ENCODE data around the gene HSPB6.

The HSPB6 gene

DNA sequence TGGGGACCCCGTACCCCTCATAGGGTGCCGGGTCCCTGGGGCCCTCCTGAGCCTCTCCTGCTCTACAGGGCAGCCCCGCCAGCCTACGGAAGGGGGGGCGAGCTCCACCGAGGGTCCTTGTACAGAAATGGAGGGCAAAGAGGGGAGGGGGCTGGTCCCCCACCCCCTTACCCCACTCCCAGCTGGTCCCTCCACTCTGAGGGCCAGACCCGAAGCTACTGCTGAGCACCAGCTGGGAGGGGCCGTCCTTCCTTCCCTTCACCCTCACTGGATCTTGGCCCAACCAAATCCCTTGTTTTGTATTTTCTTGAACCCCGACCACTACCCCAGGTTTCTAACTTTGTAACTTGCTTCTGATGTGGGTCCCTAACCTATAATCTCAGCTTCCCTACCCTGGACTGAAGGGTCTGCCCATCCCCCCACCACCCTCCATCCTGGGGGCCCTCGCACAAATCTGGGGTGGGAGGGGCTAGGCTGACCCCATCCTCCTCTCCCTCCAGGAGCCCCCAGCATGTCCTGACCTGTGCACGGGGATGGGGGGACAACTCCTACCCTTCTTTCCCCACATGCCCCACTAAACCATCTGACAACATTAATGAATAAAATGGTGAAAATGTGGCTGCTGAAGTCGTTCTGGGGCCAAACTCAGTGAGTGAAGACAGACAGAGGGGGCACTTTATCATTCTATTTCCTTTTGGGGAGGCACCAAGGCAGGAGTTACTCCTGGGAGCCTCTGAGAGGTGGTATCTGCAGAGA is 31.6 kb upstream of the HSPB6 start:
- no peak overlapping the region for H3K27ac ChIP-seq (replicated peaks)
- no peak for DNase-seq (ENCODE audit: low read depth in 1 of 2, low spot score in 1 of 2)
- H3K4me3 ChIP-seq (replicated peaks; ENCODE audit: insufficient read depth, low read length): no peak overlapping the region
- no peaks in the 10 kb centered on the region for H3K27me3 ChIP-seq (ENCODE audit: insufficient read depth, poor library complexity, severe bottlenecking)
- TF ChIP-seq, protein P1, sequence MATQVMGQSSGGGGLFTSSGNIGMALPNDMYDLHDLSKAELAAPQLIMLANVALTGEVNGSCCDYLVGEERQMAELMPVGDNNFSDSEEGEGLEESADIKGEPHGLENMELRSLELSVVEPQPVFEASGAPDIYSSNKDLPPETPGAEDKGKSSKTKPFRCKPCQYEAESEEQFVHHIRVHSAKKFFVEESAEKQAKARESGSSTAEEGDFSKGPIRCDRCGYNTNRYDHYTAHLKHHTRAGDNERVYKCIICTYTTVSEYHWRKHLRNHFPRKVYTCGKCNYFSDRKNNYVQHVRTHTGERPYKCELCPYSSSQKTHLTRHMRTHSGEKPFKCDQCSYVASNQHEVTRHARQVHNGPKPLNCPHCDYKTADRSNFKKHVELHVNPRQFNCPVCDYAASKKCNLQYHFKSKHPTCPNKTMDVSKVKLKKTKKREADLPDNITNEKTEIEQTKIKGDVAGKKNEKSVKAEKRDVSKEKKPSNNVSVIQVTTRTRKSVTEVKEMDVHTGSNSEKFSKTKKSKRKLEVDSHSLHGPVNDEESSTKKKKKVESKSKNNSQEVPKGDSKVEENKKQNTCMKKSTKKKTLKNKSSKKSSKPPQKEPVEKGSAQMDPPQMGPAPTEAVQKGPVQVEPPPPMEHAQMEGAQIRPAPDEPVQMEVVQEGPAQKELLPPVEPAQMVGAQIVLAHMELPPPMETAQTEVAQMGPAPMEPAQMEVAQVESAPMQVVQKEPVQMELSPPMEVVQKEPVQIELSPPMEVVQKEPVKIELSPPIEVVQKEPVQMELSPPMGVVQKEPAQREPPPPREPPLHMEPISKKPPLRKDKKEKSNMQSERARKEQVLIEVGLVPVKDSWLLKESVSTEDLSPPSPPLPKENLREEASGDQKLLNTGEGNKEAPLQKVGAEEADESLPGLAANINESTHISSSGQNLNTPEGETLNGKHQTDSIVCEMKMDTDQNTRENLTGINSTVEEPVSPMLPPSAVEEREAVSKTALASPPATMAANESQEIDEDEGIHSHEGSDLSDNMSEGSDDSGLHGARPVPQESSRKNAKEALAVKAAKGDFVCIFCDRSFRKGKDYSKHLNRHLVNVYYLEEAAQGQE (IDR thresholded peaks at IDR 0.05; ENCODE audit: insufficient replicate concordance, low read depth): no peak
- TF ChIP-seq, protein P2, sequence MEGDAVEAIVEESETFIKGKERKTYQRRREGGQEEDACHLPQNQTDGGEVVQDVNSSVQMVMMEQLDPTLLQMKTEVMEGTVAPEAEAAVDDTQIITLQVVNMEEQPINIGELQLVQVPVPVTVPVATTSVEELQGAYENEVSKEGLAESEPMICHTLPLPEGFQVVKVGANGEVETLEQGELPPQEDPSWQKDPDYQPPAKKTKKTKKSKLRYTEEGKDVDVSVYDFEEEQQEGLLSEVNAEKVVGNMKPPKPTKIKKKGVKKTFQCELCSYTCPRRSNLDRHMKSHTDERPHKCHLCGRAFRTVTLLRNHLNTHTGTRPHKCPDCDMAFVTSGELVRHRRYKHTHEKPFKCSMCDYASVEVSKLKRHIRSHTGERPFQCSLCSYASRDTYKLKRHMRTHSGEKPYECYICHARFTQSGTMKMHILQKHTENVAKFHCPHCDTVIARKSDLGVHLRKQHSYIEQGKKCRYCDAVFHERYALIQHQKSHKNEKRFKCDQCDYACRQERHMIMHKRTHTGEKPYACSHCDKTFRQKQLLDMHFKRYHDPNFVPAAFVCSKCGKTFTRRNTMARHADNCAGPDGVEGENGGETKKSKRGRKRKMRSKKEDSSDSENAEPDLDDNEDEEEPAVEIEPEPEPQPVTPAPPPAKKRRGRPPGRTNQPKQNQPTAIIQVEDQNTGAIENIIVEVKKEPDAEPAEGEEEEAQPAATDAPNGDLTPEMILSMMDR (IDR thresholded peaks at IDR 0.05; ENCODE audit: insufficient read depth, low read length): no peak
- TF ChIP-seq GABPA (IDR thresholded peaks at IDR 0.05; ENCODE audit: low read depth): no peak
- no peak for TF ChIP-seq SPI1 (IDR thresholded peaks at IDR 0.05; ENCODE audit: borderline replicate concordance, low read depth)
- no peak for TF ChIP-seq POLR2AphosphoS5 (IDR thresholded peaks at IDR 0.05; ENCODE audit: low read depth)

DNA sequence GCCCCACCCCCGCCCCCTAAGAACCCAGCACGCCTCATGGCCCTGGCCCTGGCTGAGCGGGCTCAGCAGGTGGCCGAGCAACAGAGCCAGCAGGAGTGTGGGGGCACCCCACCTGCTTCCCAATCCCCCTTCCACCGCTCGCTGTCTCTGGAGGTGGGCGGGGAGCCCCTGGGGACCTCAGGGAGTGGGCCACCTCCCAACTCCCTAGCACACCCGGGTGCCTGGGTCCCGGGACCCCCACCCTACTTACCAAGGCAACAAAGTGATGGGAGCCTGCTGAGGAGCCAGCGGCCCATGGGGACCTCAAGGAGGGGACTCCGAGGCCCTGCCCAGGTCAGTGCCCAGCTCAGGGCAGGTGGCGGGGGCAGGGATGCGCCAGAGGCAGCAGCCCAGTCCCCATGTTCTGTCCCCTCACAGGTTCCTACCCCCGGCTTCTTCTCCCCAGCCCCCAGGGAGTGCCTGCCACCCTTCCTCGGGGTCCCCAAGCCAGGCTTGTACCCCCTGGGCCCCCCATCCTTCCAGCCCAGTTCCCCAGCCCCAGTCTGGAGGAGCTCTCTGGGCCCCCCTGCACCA is 30.5 kb upstream of the HSPB6 start:
- TF ChIP-seq, protein P2 (IDR thresholded peaks at IDR 0.05; ENCODE audit: insufficient read depth, low read length): no peak
- no peak for TF ChIP-seq POLR2AphosphoS5 (IDR thresholded peaks at IDR 0.05; ENCODE audit: low read depth)
- TF ChIP-seq SPI1 (IDR thresholded peaks at IDR 0.05; ENCODE audit: borderline replicate concordance, low read depth): no peak
- no peak for TF ChIP-seq GABPA (IDR thresholded peaks at IDR 0.05; ENCODE audit: low read depth)
- TF ChIP-seq, protein P1 (IDR thresholded peaks at IDR 0.05; ENCODE audit: insufficient replicate concordance, low read depth): no peak
- H3K27ac ChIP-seq (replicated peaks): no peak overlapping the region
- no peaks in the 10 kb centered on the region for H3K27me3 ChIP-seq (ENCODE audit: insufficient read depth, poor library complexity, severe bottlenecking)
- H3K4me3 ChIP-seq (replicated peaks; ENCODE audit: insufficient read depth, low read length): no peak overlapping the region
- no peak for DNase-seq (ENCODE audit: low read depth in 1 of 2, low spot score in 1 of 2)

DNA sequence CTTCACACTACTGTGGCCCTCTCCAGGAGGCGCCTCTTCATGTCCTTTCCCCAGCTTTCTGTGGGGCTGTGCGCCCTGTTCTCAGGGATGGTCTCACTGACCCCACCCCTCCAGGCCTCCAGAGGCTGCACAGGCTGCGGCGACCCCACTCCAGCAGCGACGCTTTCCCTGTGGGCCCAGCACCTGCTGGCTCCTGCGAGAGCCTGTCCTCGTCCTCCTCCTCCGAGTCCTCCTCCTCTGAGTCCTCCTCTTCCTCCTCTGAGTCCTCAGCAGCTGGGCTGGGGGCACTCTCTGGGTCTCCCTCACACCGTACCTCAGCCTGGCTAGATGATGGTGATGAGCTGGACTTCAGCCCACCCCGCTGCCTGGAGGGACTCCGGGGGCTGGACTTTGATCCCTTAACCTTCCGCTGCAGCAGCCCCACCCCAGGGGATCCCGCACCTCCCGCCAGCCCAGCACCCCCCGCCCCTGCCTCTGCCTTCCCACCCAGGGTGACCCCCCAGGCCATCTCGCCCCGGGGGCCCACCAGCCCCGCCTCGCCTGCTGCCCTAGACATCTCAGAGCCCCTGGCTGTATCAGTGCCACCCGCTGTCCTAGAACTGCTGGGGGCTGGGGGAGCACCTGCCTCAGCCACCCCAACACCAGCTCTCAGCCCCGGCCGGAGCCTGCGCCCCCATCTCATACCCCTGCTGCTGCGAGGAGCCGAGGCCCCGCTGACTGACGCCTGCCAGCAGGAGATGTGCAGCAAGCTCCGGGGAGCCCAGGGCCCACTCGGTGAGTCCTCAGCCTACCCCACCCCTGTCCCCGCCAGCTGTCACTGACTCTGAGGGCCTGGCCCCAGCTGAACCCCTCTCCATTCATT is 29.7 kb upstream of the HSPB6 start:
- DNase-seq (ENCODE audit: low read depth in 1 of 2, low spot score in 1 of 2): no peak
- Histone ChIP-seq H3K27ac (replicated peaks) (no peak overlapping the region), H3K27me3 (ENCODE audit: insufficient read depth, poor library complexity, severe bottlenecking) (no peaks in the 10 kb centered on the region), H3K4me3 (replicated peaks; ENCODE audit: insufficient read depth, low read length) (no peak overlapping the region)
- TF ChIP-seq, protein P1 (IDR thresholded peaks at IDR 0.05; ENCODE audit: insufficient replicate concordance, low read depth): no peak
- TF ChIP-seq, protein P2 (IDR thresholded peaks at IDR 0.05; ENCODE audit: insufficient read depth, low read length): no peak
- TF ChIP-seq POLR2AphosphoS5 (IDR thresholded peaks at IDR 0.05; ENCODE audit: low read depth) (no peak), SPI1 (IDR thresholded peaks at IDR 0.05; ENCODE audit: borderline replicate concordance, low read depth) (no peak), GABPA (IDR thresholded peaks at IDR 0.05; ENCODE audit: low read depth) (no peak)

All from HL-60 (cell line).